IPS DF 6.9 (cell line): ENCODE measurements around the gene LKAAEAR1.

Experiments used
- DNase-seq: peaks from one replicate; pipeline ENCODE4 v3.0.0-alpha.2; 2013; ENCODE audit warnings: low read depth, low spot score
- H3K27ac ChIP-seq: one replicate; pipeline ENCODE4 v1.5.1; 2013; ENCODE audit warnings: low read length, control low read depth
- H3K27me3 ChIP-seq: 2 replicates; pipeline ENCODE4 v1.6.1; 2013; ENCODE audit warnings: mild to moderate bottlenecking, low read length; ENCODE audit not compliant: control insufficient read depth, insufficient read depth
- H3K36me3 ChIP-seq: 2 replicates; pipeline ENCODE4 v1.6.1; 2013; ENCODE audit warnings: low read length; ENCODE audit not compliant: control insufficient read depth, insufficient read depth
- H3K4me1 ChIP-seq: 2 replicates; pipeline ENCODE4 v1.6.1; 2013; ENCODE audit warnings: low read length; ENCODE audit not compliant: control insufficient read depth, insufficient read depth
- H3K4me3 ChIP-seq: 2 replicates; pipeline ENCODE4 v1.5.1; 2013; ENCODE audit warnings: mild to moderate bottlenecking, low read length
- H3K9me3 ChIP-seq: 2 replicates; pipeline ENCODE4 v1.6.1; 2013; ENCODE audit warnings: low read length, inconsistent platforms; ENCODE audit not compliant: control insufficient read depth, insufficient read depth
- WGBS: extraction: QIAGEN DNeasy Blood & Tissue Kit; methylation state at CpG from one replicate; pipeline ENCODE4 v1.1.7; 2013; ENCODE audit warnings: mixed read lengths, missing lambda C conversion rate; ENCODE audit not compliant: insufficient read length, insufficient coverage; 5-methylcytosine and 5-hydroxymethylcytosine counted together

The LKAAEAR1 gene

DNA sequence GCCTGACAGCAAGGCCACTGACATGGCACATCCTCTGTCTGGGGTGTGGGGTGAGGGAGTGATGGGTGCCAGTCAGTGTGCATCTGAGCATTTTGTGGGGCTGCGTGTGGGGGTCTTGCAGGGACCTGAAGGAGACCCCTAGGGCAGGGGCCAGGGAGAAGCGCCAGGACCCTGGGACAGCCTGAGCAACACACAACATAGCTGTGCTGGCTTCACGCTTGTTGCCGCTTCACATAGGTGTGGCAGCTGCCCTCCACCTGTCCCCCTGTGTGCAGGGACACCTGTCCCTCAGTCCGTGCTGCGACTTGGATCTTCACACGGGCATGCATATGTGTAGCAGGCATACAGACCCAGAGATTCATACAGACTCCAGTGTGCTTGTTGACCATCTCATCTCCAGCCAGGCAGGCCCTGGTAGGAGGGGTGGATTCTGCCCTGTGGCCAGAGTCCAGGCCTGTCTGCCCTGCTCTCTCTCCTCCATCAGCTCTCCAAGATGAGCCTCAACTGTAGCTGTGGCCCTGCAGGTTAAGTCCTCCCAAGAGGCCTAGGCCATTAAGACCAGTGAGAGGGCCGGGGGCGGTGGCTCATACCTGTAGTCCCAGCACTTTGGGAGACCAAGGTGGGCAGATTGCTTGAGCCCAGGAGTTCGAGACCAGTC, 26.3 kb upstream of the LKAAEAR1 start:
- H3K9me3 ChIP-seq, result no peaks in the 10 kb centered on the region
- no peak for DNase-seq
- no peak overlapping the region for H3K27ac ChIP-seq
- H3K4me1 ChIP-seq, result no peaks in the 10 kb centered on the region; the same call in 1 of the 2 replicates
- H3K36me3 ChIP-seq, result no peaks in the 10 kb centered on the region
- no peaks in the 10 kb centered on the region for H3K27me3 ChIP-seq
- no CpG with 5 or more reads among the region's 10 CpGs for WGBS
- H3K4me3 ChIP-seq, result no peak overlapping the region

DNA sequence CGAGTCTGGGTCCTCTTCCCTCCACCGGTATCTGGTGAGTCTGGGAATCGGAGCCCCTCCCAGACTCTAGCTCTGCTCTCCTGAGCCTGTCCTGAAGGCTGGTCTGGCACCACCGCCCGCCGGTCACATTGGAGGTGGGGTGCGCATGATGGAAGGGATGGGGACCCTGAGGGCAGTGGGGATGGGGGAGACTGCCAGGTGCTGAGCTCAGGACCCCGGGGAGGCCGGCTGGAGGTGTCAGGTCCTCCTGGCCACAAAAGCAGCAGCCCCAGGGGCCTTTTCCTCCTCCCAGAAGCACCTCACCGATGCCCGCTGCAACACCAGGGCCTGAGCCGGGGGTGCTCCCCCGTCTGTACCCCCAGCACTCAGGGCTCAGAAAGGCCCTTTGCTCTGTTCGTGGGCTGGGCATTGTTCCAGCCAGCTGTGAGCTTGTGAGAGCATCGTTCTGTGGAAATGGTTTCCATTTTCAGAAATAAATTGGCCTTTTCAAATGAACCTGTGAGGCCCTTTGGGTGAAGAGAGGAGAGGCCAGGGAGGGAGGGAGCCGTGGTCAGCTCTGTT, 25.7 kb upstream of the LKAAEAR1 start:
- H3K4me3 ChIP-seq, result no peak overlapping the region
- H3K27me3 ChIP-seq, result no peaks in the 10 kb centered on the region
- no peak for DNase-seq
- no peaks in the 10 kb centered on the region; the same call in 1 of the 2 replicates for H3K4me1 ChIP-seq
- no peak overlapping the region for H3K27ac ChIP-seq
- H3K36me3 ChIP-seq, result no peaks in the 10 kb centered on the region
- no CpG with 5 or more reads among the region's 16 CpGs for WGBS
- no peaks in the 10 kb centered on the region for H3K9me3 ChIP-seq

DNA sequence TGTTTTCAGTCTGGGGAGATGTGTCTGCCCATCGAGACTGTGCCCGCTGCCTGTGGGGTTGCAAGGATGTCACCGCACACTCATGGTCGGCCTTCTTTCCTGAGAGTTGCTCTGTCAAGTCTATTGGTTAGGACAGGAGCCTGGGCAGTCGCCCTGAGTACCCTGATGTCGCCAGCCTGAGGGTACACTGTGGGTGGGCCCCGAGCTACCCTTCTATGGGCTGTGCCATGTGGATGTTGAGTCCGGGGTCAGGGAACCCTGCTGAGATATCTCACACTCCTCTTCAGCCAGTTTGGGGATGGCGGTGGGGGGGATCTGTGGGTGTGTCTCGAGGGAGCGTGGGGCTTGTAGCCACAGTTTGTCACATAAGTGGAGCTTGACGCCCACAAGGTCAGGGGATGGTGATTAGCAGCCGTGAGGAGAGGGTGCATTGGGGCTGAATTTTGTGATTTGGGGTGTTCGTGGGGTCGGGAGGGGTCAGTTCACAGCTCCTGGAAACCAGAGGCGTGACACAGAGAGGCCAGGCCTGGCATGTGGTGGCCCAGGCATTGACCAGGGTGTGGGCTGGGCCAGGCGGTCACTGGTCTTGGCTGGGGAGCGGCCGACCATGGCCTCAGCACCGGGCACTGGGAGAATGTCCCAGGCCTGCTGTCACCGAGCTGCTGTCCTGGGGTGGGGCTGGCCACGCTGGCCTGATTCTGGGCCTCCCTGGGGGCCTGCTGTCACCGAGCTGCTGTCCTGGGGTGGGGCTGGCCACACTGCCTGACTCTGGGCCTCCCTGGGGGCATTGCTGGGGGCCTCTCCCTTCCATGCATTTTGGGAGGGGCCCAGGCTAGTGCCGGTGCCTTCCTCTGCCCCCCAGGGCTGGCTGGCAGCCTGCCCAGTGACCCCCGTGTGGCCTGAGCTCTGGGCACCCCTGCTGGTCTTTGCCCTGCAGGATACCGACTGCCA, 24.8 kb upstream of the LKAAEAR1 start:
- WGBS, result no CpG with 5 or more reads among the region's 26 CpGs
- Histone ChIP-seq H3K9me3 (no peaks in the 10 kb centered on the region), H3K27ac (no peak overlapping the region), H3K4me1 (peaks cover 1% of the 10 kb centered on the region; the same call in 1 of the 2 replicates), H3K4me3 (no peak overlapping the region), H3K36me3 (no peaks in the 10 kb centered on the region), H3K27me3 (no peaks in the 10 kb centered on the region)
- DNase-seq, result no peak

DNA sequence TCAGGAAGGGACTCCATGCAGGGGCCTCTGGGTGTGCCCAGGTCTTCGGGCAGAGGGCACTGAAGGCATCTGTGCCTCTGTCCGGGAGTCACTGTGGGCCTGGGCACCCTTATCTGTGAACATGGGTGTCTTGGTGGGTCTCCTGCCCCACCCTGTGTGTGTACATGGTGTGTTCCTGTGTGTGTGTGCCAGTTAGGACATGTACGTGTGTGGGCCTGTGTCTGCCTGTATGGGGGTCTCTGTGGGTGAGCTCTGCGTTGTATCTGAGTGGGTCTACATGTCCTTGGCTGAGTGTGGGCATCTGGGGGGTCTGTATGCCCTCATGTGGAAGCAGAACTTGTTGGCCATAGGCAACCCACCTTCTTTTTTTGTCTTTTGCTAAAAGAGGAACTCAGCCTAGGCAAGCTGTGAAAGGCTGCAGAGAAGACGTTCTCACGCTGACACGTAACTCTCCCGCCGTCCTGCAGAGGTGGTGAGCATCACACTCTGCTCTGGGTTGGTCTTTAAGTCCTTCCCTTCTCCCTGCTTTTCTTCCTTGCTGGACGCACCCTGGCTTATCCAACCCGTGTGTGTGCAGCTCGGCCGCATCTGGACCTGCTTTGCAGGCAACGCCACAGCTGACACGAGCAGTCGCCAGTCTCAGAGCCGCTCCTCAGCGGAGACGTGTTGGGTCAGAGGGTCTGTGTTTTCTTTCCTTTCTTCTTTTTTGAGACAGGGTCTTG, 23.7 kb upstream of the LKAAEAR1 start:
- Histone ChIP-seq H3K4me3 (no peak overlapping the region), H3K4me1 (peaks cover 2% of the 10 kb centered on the region; the same call in 1 of the 2 replicates), H3K36me3 (no peaks in the 10 kb centered on the region), H3K27ac (no peak overlapping the region), H3K27me3 (no peaks in the 10 kb centered on the region; the same call in 1 of the 2 replicates), H3K9me3 (no peaks in the 10 kb centered on the region)
- no peak for DNase-seq
- no CpG with 5 or more reads among the region's 19 CpGs for WGBS

DNA sequence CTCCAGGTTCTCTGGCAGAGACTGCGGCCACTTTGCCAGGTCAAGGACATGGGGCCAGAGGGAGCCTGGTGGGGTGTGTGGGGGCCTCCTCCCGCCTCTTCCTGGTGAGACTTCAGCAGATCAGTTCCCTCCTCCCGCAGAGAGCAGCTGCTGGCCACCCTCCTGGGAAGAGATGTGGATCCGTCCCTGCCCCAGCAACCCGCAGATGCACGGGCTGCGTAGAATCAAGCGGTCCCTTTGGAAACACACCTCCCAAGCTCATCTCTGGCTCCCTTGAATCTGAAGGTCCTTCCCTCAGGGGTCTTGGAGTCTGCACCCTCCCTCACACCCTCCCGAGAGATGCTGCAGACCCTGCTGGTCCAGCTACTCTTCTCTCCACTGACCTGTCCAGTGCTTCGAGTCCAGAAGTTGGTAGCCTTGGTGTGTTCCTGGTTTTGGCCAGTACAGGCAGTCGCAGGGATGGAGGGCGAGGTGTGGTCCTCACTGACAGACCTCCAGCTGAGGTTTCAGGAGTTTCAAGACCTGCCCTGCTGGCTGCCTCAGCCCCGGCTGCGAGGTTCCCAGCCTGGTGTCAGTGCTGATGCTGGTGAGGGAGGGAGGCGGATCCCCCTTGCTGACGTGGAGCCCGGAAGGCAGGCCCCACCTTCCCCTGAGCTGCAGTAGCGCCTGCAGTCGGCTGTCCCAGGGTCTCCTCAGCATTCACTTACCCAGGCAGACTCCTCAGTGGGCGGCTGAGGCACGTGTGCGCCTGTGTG, 23.0 kb upstream of the LKAAEAR1 start, which contains the start of gene NPBWR2:
Gene NPBWR2, minus strand, starts transcription at position 585 of the 755 bp plus-strand sequence. CDS start 734 bp downstream, outside the sequence.
- H3K4me3 ChIP-seq, result no peak within 1 kb of the TSS
- no CpG with 5 or more reads among the region's 22 CpGs for WGBS
- DNase-seq, result no peak
- H3K9me3 ChIP-seq, result no peaks in the 10 kb centered on the region
- no peak within 1 kb of the TSS for H3K27ac ChIP-seq
- H3K36me3 ChIP-seq, result no peaks in the 10 kb centered on the region
- H3K4me1 ChIP-seq, result peaks cover 2% of the 10 kb centered on the region; the same call in 1 of the 2 replicates
- no peaks in the 10 kb centered on the region; the same call in 1 of the 2 replicates for H3K27me3 ChIP-seq

DNA sequence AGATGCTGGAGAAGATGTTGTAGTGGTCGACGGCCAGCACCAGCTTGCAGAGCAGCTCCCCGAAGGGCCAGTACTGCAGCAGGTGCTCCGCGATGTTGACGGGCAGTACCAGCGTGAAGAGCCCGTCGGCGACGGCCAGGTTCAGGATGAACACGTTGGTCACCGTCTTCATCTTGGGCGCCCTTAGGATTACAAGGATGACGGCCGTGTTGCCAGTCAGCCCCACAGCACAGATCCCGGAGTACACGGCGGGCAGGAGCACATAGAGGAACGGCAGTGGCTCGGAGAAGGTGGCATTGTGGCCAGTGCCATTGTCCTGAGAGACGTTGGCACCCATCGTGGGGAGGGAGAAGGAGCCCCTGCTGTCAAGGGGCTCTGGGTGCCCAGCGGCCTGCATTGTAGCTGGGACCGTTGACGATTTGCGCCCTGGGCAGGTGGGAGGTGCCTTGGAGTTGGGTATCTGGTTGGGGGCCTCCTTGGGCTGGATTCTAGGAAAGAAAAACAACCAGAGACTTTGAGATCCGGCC, 22.3 kb upstream of the LKAAEAR1 start:
- Histone ChIP-seq H3K36me3 (no peaks in the 10 kb centered on the region), H3K4me3 (no peak overlapping the region), H3K27ac (no peak overlapping the region), H3K9me3 (no peaks in the 10 kb centered on the region), H3K27me3 (no peaks in the 10 kb centered on the region; the same call in 1 of the 2 replicates), H3K4me1 (peaks cover 4% of the 10 kb centered on the region; the same call in 1 of the 2 replicates)
- no CpG with 5 or more reads among the region's 28 CpGs for WGBS
- DNase-seq, result no peak

DNA sequence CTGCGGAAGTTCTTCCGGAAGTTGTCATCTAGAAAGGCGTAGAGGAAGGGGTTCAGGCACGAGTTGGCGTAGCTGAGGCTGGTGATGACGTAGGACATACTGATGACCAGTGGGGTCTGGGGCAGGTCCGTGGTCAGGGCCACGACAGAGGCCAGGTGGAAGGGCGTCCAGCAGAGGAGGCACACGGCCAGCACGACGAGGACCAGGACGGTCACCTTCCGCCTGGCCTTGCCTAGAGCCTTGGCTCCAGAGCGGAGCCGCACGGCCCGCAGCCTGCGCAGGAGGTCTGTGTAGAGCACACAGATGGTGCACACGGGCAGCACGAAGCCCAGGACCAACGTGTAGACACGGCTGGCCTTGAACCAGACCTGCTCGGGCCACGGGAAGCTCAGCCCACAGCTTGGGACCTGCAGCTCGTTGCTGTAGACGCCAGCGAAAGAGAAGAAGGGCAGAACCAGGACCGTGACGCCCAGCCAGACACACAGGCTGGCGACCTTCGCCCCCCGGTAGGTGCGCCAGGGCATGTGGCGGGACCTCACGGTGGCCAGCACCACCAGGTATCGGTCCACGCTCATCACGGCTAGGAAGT, 21.7 kb upstream of the LKAAEAR1 start:
- Histone ChIP-seq H3K4me1 (peaks cover 4% of the 10 kb centered on the region; the same call in 1 of the 2 replicates), H3K36me3 (no peaks in the 10 kb centered on the region), H3K27me3 (no peaks in the 10 kb centered on the region; the same call in 1 of the 2 replicates), H3K9me3 (no peaks in the 10 kb centered on the region), H3K4me3 (no peak overlapping the region), H3K27ac (no peak overlapping the region)
- no CpG with 5 or more reads among the region's 39 CpGs for WGBS
- no peak for DNase-seq

DNA sequence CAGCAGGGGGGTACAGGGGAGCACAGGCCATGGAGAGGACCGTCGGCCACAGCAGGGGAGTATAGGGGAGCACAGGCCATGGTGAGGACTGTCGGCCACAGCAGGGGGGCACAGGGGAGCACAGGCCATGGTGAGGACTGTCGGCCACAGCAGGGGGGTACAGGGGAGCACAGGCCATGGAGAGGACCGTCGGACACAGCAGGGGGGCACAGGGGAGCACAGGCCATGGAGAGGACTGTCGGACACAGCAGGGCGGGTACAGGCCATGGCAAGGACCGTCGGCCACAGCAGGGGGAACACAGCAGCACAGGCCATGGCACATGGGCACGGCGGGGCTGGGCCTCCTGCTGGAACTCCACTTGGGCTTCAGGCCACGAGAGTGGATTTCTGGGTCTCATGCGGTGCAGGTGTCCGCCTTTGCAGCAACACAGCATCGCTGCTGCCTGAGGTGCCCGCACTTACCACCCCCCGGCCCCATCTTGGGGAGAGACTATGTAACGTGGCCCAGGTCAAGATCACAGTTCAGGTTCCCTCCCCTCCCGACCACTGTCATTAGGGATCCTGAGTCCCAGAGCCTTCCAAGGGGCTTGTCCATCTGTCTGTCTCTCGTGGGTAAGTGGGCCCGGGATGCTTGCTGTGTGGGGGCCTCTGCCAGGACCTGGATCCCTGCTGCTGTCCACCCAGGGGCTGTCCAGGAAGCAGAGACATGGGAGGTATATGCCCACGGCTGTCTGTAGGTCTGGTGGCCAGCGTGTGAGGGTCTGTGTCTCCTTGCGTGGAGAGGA, 20.7 kb upstream of the LKAAEAR1 start:
- peaks cover 4% of the 10 kb centered on the region; the same call in 1 of the 2 replicates for H3K4me1 ChIP-seq
- no CpG with 5 or more reads among the region's 25 CpGs for WGBS
- H3K4me3 ChIP-seq, result no peak overlapping the region
- no peaks in the 10 kb centered on the region for H3K36me3 ChIP-seq
- no peak for DNase-seq
- H3K27ac ChIP-seq, result no peak overlapping the region
- no peaks in the 10 kb centered on the region; the same call in 1 of the 2 replicates for H3K27me3 ChIP-seq
- no peaks in the 10 kb centered on the region for H3K9me3 ChIP-seq
